ENCODE measurements around the gene DGAT2.

DNA sequence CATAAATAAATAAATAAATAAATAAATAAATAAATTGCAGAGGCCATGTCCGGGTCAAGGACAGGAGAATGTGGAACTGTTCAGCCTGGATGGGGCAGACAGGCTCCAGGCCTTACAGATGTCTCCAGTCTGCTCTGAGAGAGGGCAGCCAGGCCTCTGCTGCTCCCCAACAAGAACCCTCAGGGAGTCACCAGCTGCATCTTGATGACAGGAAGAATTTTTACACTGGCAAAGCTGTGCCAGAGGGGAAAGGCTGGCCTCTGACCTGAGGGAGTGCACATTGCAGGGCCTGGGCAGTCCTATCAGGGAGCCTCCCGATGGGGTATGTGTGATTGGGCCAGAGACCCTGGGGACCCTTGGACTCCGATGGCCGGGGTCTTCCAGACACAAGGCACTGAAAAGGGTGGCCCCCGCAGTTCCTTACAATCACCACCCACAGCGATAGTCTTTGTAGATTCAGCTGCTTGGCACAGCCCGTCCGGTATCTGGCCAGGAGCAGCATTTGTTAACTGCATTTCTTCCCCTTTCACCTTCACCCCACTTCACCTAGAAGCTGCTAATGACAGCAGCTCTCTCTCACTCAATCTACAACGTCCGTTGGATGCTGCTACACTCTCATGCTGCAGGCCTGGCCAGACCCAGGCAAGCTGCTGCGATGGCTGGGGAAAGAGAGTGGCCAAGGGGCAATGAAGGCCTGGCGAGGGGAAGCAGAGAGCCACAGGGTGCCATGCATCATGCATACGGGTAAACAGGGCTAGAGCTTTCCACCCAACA lies 42.8 kb upstream of the DGAT2 start:
- TF ChIP-seq, protein P1, sequence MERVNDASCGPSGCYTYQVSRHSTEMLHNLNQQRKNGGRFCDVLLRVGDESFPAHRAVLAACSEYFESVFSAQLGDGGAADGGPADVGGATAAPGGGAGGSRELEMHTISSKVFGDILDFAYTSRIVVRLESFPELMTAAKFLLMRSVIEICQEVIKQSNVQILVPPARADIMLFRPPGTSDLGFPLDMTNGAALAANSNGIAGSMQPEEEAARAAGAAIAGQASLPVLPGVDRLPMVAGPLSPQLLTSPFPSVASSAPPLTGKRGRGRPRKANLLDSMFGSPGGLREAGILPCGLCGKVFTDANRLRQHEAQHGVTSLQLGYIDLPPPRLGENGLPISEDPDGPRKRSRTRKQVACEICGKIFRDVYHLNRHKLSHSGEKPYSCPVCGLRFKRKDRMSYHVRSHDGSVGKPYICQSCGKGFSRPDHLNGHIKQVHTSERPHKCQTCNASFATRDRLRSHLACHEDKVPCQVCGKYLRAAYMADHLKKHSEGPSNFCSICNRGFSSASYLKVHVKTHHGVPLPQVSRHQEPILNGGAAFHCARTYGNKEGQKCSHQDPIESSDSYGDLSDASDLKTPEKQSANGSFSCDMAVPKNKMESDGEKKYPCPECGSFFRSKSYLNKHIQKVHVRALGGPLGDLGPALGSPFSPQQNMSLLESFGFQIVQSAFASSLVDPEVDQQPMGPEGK (tag by site-specific recombination; IDR thresholded peaks at IDR 0.05) = no peak
- TF ChIP-seq, protein P2, sequence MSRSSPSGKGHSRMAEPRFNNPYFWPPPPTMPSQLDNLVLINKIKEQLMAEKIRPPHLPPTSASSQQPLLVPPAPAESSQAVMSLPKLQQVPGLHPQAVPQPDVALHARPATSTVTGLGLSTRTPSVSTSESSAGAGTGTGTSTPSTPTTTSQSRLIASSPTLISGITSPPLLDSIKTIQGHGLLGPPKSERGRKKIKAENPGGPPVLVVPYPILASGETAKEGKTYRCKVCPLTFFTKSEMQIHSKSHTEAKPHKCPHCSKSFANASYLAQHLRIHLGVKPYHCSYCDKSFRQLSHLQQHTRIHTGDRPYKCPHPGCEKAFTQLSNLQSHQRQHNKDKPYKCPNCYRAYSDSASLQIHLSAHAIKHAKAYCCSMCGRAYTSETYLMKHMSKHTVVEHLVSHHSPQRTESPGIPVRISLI (tag by site-specific recombination; IDR thresholded peaks at IDR 0.05) = no peak
- TF ChIP-seq MZF1 (tag by site-specific recombination; IDR thresholded peaks at IDR 0.05; ENCODE audit: borderline replicate concordance) (no peak), ZNF629 (tag by site-specific recombination; IDR thresholded peaks at IDR 0.05) (no peak), ZFP41 (tag by site-specific recombination; IDR thresholded peaks at IDR 0.05; ENCODE audit: borderline replicate concordance) (no peak), ZNF175 (tag by site-specific recombination; IDR thresholded peaks at IDR 0.05) (no peak), ZNF776 (tag by site-specific recombination; IDR thresholded peaks at IDR 0.05; ENCODE audit: borderline replicate concordance) (no peak), ZFP3 (tag by site-specific recombination; IDR thresholded peaks at IDR 0.05; ENCODE audit: low read depth) (no peak), GLI4 (tag by site-specific recombination; IDR thresholded peaks at IDR 0.05) (no peak)
- TF ChIP-seq, protein P3, sequence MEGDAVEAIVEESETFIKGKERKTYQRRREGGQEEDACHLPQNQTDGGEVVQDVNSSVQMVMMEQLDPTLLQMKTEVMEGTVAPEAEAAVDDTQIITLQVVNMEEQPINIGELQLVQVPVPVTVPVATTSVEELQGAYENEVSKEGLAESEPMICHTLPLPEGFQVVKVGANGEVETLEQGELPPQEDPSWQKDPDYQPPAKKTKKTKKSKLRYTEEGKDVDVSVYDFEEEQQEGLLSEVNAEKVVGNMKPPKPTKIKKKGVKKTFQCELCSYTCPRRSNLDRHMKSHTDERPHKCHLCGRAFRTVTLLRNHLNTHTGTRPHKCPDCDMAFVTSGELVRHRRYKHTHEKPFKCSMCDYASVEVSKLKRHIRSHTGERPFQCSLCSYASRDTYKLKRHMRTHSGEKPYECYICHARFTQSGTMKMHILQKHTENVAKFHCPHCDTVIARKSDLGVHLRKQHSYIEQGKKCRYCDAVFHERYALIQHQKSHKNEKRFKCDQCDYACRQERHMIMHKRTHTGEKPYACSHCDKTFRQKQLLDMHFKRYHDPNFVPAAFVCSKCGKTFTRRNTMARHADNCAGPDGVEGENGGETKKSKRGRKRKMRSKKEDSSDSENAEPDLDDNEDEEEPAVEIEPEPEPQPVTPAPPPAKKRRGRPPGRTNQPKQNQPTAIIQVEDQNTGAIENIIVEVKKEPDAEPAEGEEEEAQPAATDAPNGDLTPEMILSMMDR (tag by site-specific recombination; IDR thresholded peaks at IDR 0.05) = no peak
- TF ChIP-seq, protein P4, sequence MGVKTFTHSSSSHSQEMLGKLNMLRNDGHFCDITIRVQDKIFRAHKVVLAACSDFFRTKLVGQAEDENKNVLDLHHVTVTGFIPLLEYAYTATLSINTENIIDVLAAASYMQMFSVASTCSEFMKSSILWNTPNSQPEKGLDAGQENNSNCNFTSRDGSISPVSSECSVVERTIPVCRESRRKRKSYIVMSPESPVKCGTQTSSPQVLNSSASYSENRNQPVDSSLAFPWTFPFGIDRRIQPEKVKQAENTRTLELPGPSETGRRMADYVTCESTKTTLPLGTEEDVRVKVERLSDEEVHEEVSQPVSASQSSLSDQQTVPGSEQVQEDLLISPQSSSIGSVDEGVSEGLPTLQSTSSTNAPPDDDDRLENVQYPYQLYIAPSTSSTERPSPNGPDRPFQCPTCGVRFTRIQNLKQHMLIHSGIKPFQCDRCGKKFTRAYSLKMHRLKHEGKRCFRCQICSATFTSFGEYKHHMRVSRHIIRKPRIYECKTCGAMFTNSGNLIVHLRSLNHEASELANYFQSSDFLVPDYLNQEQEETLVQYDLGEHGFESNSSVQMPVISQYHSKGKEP (tag by site-specific recombination; IDR thresholded peaks at IDR 0.05) = no peak

All from HEK293 (cell line).